Stimulated activated CD4-positive, alpha-beta T cell treated with anti-CD3 and anti-CD28 coated beads, Interleukin-4, amount 100 ng/mL, for 24 hours (primary cell): Measurements from ENCODE around the gene LAMB1.
"Not testable (repeated sequence)": the region's sequence is repeated elsewhere in the genome, so short reads cannot be mapped to it uniquely, and the experiment has no call there.

ENCODE experiments used
- DNase-seq: peaks from one replicate; pipeline ENCODE4 v3.0.0-alpha.2; 2020

LAMB1 gene

GRCh38 chr7:108002726-108003598 is at the start of gene LAMB1:
TSS of gene LAMB1 (minus strand) at chr7:108003161. CDS start at chr7:108002885, 276 bp downstream.
- no peak for DNase-seq

- no peak for DNase-seq
Observed at GRCh38 chr7:108051454-108051853, 48.5 kb upstream of the LAMB1 start.

- DNase-seq: no peak
Observed at GRCh38 chr7:108049962-108050361, 47.0 kb upstream of the LAMB1 start.

- no peak for DNase-seq
Observed at GRCh38 chr7:108048422-108048821, 45.5 kb upstream of the LAMB1 start.

GRCh38 chr7:108046952-108047506 is 44.1 kb upstream of the LAMB1 start:
- DNase-seq: no peak

GRCh38 chr7:108045669-108046068 is 42.7 kb upstream of the LAMB1 start:
- no peak for DNase-seq

- DNase-seq: no peak
Observed at GRCh38 chr7:108045154-108045553, 42.2 kb upstream of the LAMB1 start.

- no peak for DNase-seq
Observed at GRCh38 chr7:108044345-108044744, 41.4 kb upstream of the LAMB1 start.

GRCh38 chr7:108038986-108039385 is 36.0 kb upstream of the LAMB1 start:
- no peak for DNase-seq

- DNase-seq: no peak
Observed at GRCh38 chr7:108037741-108038140, 34.8 kb upstream of the LAMB1 start.

GRCh38 chr7:108037140-108037539 is 34.2 kb upstream of the LAMB1 start:
- no peak for DNase-seq

GRCh38 chr7:108034586-108034985 is 31.6 kb upstream of the LAMB1 start:
- no peak for DNase-seq

- no peak for DNase-seq
Observed at GRCh38 chr7:108033776-108034497, 31.0 kb upstream of the LAMB1 start.

GRCh38 chr7:108033309-108033708 is 30.3 kb upstream of the LAMB1 start:
- not testable (repeated sequence) for DNase-seq

GRCh38 chr7:108030516-108030915 is 27.6 kb upstream of the LAMB1 start:
- DNase-seq: no peak

GRCh38 chr7:108029034-108029433 is 26.1 kb upstream of the LAMB1 start:
- DNase-seq: no peak

GRCh38 chr7:108028111-108028510 is 25.1 kb upstream of the LAMB1 start:
- no peak for DNase-seq

- no peak for DNase-seq
Observed at GRCh38 chr7:108027239-108027638, 24.3 kb upstream of the LAMB1 start.

GRCh38 chr7:108026647-108027046 is 23.7 kb upstream of the LAMB1 start:
- DNase-seq: no peak

GRCh38 chr7:108026116-108026515 is 23.2 kb upstream of the LAMB1 start:
- no peak for DNase-seq

GRCh38 chr7:108024538-108024937 is 21.6 kb upstream of the LAMB1 start:
- DNase-seq: no peak

GRCh38 chr7:108020585-108020984 is 17.6 kb upstream of the LAMB1 start:
- no peak for DNase-seq

GRCh38 chr7:108018668-108019067 is 15.7 kb upstream of the LAMB1 start:
- DNase-seq: no peak

- DNase-seq: no peak
Observed at GRCh38 chr7:108017776-108018151, 14.8 kb upstream of the LAMB1 start.
